GM19023 (cell line): ENCODE data around the gene ZNF445.
"Not testable (repeated sequence)": the region's sequence is repeated elsewhere in the genome, so short reads cannot be mapped to it uniquely, and the experiment has no call there.

ENCODE experiments used
- ATAC-seq: cut with Tn5 transposase; IDR thresholded peaks from one replicate; pipeline ENCODE4 v1.9.1; 2021; ENCODE audit warnings: mild to moderate bottlenecking, moderate library complexity; ENCODE audit not compliant: unreplicated experiment

The ZNF445 gene

DNA sequence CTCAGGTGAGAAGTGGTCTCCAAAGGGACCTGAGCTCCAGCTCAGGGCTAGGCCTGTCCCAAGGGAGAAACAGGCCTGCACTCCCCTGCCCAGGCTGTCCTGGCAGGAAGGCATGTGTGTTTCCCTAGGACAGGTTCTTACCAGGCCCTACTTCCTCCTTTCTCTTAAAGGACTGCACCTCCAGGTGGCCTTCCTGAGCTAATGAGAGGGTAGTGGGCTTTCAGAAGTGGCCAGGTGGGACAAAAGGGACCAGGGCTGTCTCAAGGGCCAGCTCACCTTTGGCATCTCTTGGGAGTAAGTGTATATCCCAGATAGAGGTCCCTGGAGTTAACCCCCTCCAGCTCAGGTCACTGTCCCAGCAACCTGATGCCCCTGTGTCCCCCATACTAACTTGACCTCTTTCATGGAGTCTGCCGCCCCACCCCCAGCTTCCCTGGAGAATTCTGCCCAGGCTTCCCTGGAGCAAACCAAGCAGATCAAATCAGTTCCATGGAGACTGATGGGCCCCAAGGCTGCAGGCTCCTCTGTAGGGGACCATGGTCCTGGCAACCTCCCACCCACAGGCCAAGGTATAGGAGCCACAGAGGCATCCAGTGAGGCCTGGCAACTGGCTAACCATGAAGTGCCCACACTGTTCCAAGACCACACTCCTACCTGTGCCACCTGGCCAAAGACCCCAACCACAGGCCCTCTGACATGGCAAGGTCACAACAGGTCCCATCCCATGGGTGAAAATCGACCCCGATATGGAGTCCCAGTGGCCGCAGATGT lies 67.6 kb downstream of the ZNF445 start:
- ATAC-seq, result no peak

DNA sequence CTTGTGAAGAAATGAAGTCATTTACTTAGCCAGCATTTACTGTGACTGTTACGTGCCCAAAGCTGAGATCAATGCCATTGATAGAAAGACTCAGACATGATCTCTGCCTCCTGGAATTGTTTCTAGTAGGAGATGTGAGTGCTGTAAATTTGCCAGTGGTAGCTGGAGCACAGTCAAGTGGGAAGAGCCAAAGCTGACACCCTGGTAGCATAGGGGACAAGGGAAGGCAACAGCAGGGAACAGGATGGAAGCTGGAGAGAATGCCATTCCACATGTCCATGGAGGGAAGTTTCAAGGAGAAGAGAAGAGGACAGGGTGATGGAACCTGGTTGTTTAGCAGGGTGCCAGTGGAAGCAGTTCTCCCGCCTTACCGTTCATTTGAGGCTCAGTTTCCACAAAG lies 74.9 kb downstream of the ZNF445 start:
- no peak for ATAC-seq

DNA sequence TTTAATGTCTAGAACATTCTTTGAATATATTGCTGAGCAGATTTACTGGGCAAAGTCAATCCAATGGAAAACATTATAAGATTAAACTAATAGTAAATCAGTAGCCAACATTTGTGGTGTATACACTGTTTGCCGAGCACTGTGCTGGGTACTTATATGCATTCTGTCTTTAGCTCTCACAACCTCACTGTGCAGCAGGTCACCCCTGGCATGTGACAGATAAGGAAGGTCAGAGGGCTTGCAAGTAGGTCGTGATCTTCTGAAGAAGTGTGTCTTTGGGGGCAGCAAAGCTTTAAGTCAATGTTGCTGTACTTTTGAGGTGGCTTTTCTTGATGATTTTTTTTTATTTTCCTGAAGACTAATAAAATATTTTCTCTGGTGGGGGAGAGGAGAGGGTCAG lies 76.7 kb downstream of the ZNF445 start:
- no peak for ATAC-seq

DNA sequence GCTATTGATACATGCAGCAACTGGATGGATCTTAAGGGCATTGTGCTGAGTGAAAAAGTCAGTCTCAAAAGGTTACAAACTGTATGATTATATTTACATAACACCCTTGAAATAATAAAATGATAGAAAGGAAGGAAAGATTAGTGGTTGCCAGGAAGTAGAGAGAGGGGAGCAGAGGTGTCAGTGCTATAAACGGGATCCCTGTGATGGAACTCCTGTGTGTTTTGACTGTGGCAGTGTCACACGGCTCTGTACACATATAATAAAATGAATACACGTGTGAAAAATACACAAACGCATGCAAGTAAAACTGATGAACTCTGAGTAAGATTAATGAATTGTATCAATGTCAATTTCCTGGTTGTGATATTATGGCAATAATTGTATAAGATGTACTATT lies 78.6 kb downstream of the ZNF445 start:
- no peak for ATAC-seq

DNA sequence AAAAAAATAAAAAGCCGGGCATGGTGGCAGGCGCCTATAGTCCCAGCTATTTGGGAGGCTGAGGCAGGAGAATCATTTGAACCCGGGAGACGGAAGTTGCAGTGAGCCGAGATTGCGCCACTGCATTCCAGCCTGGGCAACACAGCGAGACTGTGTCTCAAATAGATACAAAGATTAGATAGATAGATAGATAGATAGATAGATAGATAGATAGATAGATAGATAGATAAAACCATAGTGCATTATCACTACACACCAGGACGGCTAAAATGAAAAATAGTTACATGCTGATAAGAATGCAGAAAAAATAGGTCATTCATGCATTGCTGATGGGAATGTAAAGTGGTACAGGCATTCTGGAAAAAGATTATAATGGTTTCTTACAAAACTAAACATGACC lies 79.2 kb downstream of the ZNF445 start:
- not testable (repeated sequence) for ATAC-seq

DNA sequence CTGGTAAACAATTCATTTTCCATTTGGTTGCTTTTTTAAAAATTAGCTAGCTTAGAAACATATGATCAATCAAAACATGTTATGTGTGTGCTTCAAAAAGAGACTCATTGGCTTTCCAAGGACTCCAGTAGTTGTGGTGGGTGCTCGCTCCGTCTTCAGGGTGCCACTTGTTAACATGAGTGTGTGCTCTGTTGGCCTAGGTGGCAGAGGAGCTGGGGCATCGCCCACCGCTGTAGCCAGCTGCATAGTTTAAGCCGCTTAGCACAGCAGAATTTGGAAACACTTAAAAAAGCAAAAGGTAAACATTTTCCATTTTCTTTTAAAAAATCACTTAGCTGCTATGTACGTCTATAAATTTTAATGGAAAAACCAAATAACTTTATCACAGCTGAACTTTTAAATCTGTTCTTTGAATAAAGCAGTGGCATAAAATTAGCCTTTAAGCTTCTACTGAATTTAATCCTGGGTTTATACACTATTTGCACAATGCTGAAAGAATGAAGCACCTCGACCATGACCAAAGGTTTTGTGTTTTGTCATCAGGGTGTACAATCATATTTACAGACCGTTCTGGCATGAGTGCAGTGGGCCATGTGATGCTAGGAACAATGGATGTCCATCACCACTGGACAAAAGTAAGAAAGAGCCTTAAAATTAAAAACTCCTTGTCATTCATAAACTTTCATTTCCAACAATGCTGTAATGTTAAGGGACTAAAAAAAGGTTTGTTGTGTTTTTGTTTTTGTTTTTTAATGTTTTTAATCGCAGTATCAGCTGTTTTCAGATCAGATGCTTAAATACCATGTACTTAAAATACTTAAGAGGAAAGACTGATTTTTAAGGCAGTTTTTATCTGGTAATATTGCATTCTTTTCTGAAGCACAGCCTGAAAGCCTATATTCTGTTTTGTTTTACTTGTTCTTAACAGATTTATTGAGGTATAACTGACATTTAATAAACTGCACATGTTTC lies 81.0 kb downstream of the ZNF445 start:
- ATAC-seq, result no peak

DNA sequence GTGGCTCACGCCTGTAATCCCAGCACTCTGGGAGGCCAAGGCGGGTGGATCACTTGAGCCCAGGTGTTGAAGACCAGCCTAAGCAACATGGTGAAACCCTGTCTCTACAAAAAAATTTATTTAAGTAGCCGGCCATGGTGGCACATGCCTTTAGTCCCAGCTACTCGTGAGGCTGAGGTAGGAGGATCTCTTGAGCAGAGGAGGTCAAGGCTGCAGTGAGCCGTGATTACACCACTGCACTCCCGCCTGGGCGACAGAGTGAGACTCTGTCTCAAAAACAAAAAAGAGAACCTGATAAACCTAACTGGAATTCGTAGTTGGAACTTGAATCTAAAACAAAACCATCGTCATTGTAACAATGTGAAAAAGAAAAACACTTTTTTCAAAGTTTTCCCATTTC lies 81.8 kb downstream of the ZNF445 start:
- no peak for ATAC-seq

DNA sequence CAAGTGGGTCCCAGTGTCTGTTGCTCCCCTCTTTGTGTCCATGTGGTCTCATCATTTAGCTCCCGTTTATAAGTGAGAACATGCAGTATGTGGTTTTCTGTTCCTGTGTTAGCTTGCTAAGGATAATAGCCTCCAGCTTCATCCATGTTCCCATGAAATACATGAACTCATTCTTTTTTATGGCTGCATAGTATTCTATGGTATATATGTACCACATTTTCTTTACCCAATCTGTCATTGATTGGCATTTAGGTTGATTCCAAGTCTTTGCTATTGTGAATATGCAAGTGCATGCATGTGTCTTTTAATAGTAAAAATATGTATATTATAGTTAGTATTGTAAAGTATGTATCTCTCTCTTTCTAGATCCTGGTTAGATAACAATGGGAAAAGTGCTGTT lies 85.0 kb downstream of the ZNF445 start:
- ATAC-seq, result no peak

DNA sequence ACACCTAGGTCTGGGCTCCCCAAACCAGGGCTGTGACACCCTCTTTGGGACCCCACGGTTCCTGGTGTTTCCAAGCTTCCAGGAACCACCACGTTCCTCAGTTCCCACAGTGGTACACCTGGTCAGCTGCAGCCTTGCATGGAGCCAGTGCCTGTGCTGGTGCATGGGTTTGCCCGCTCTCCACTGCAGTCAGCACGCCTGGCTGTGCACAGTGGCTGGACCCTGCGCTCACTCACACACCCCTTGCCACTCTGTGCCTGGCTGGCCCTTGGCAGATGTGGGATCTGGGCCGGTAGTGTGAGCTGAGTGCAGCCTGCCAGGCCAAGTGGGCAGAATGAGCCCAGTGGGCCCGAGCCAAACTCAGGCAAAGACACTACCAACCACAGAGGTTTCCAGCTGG lies 90.1 kb downstream of the ZNF445 start:
- no peak for ATAC-seq
